A549 (cell line): Measurements from ENCODE around the gene AGBL4. TPM values are rescaled to one million over a fixed set of nuclear protein-coding genes. Genes with fewer than 3 reads are reported as not detected.

Experiments
- ATAC-seq, 2 experiments: fragments of 200-7000 bp in 1 of 2; fragments of >200 bp in 1 of 2; cut with Nextera tagmentation in 1 of 2; cut with Tn5 transposase in 1 of 2; 3 replicates each; pipeline versions ENCODE4 v1.8.0 to v1.9.1; 2018 to 2020; ENCODE audit warnings: mild to moderate bottlenecking in 1 of 2, moderate library complexity in 1 of 2
- CTCF ChIA-PET: fragments of 300-600 bp; sonication (Branson Sonifier 250); formaldehyde crosslinking; extraction: SDS; loops from one replicate; lab custom pipeline; 2021; ENCODE audit warnings: antibody characterized with exemption, inconsistent platforms; lab: Yijun Ruan, JAX
- POLR2A ChIA-PET: fragments of 350-600 bp; formaldehyde crosslinking; extraction: SDS; loops from one replicate; lab custom pipeline; 2021; ENCODE audit warnings: antibody characterized with exemption, inconsistent platforms; lab: Yijun Ruan, JAX
- DNase-seq, 2 experiments: peaks; one replicate each; pipeline versions ENCODE4 v3.0.0 to v3.0.0-alpha.2; 2011 to 2016; ENCODE audit warnings: low read depth in 1 of 2, low spot score in 1 of 2
- FAIRE-seq: peaks from 2 replicates; lab custom pipeline; 2011; peaks lifted over from hg19 to GRCh38; lab: Jason Lieb, UNC
- H3K27ac ChIP-seq, 2 experiments: fragments of >200 bp; sonication (Bioruptor Twin); formaldehyde crosslinking; 3 replicates each; pipeline ENCODE4 v1.5.1; 2016 to 2017
- H3K4me1 ChIP-seq: fragments of >200 bp; sonication (Bioruptor Twin); formaldehyde crosslinking; 3 replicates; pipeline ENCODE4 v1.6.1; 2016
- H3K4me2 ChIP-seq: fragments of >200 bp; sonication (Bioruptor Twin); formaldehyde crosslinking; 3 replicates; pipeline ENCODE4 v1.6.1; 2016
- H3K4me3 ChIP-seq: fragments of >200 bp; sonication (Bioruptor Twin); formaldehyde crosslinking; 3 replicates; pipeline ENCODE4 v1.5.1; 2016
- H3K9me3 ChIP-seq: fragments of >200 bp; sonication (Bioruptor Twin); formaldehyde crosslinking; 3 replicates; pipeline ENCODE4 v1.6.1; 2016
- BCL3 ChIP-seq: fragments of >200 bp; sonication (Bioruptor Twin); formaldehyde crosslinking; IDR thresholded peaks from 3 replicates; pipeline ENCODE4 v1.6.1; 2016
- BHLHE40 ChIP-seq: IDR thresholded peaks from 2 replicates; pipeline ENCODE4 v1.6.1; 2012; ENCODE audit warnings: low read depth, low read length, inconsistent platforms
- CBX2 ChIP-seq: fragments of 200-600 bp; sonication (generic); IDR thresholded peaks from 2 replicates; pipeline ENCODE4 v1.6.1; 2016; ENCODE audit warnings: low read depth, mild to moderate bottlenecking, borderline replicate concordance
- CBX8 ChIP-seq: fragments of 200-600 bp; sonication (generic); IDR thresholded peaks from 2 replicates; pipeline ENCODE4 v1.6.1; 2016
- CHD4 ChIP-seq: fragments of 200-600 bp; sonication (generic); IDR thresholded peaks from 2 replicates; pipeline ENCODE4 v1.6.1; 2016; ENCODE audit warnings: antibody characterized with exemption, mild to moderate bottlenecking, borderline replicate concordance
- EHF ChIP-seq: fragments of 250-450 bp; sonication (Bioruptor Pico); IDR thresholded peaks from 2 replicates; pipeline ENCODE4 v1.5.0; 2020; ENCODE audit warnings: mild to moderate bottlenecking
- ELK1 ChIP-seq: fragments of 150-350 bp; IDR thresholded peaks from 2 replicates; pipeline ENCODE4 v1.6.1; 2014; ENCODE audit warnings: low read depth, mild to moderate bottlenecking, low read length
- EP300 ChIP-seq, 2 experiments: fragments of >200 bp; sonication (Bioruptor Twin); formaldehyde crosslinking; IDR thresholded peaks; 2 replicates in 1 of 2; 3 replicates in 1 of 2; pipeline ENCODE4 v1.6.1; 2016 to 2017
- HOXB13 ChIP-seq: fragments of 250-450 bp; sonication (Bioruptor Pico); IDR thresholded peaks from 2 replicates; pipeline ENCODE4 v1.5.0; 2020; ENCODE audit warnings: low read depth, mild to moderate bottlenecking, moderate library complexity
- HOXB5 ChIP-seq: fragments of 250-450 bp; sonication (Bioruptor Pico); IDR thresholded peaks from 2 replicates; pipeline ENCODE4 v1.5.0; 2020; ENCODE audit warnings: mild to moderate bottlenecking, moderate library complexity
- JUN ChIP-seq, 2 experiments: fragments of >200 bp; sonication (Bioruptor Twin); formaldehyde crosslinking; IDR thresholded peaks; 2 replicates in 1 of 2; 3 replicates in 1 of 2; pipeline ENCODE4 v1.6.1; 2016 to 2017
- JUNB ChIP-seq: fragments of >200 bp; sonication (Bioruptor Twin); formaldehyde crosslinking; IDR thresholded peaks from 2 replicates; pipeline ENCODE4 v1.6.1; 2016
- KDM5A ChIP-seq: fragments of 200-600 bp; sonication (generic); IDR thresholded peaks from 2 replicates; pipeline ENCODE4 v1.6.1; 2016; ENCODE audit warnings: antibody characterized with exemption, mild to moderate bottlenecking
- MAX ChIP-seq: IDR thresholded peaks from 2 replicates; pipeline ENCODE4 v1.6.1; 2012
- NR3C1 ChIP-seq: fragments of >200 bp; sonication (Bioruptor Twin); formaldehyde crosslinking; IDR thresholded peaks from 3 replicates; pipeline ENCODE4 v1.6.1; 2017
- PHF8 ChIP-seq: fragments of 200-600 bp; sonication (generic); IDR thresholded peaks from 2 replicates; pipeline ENCODE4 v1.6.1; 2016; ENCODE audit warnings: low read depth, mild to moderate bottlenecking, antibody characterized with exemption, moderate library complexity, borderline replicate concordance
- POLR2AphosphoS2 ChIP-seq: conservative IDR thresholded peaks from 2 replicates; pipeline ENCODE4 v1.6.1; 2012; ENCODE audit warnings: low read length, improper control_type of control experiment, inconsistent platforms
- RARB ChIP-seq: fragments of 250-450 bp; sonication (Bioruptor Pico); IDR thresholded peaks from 2 replicates; pipeline ENCODE4 v1.8.0; 2021; ENCODE audit warnings: mild to moderate bottlenecking, moderate library complexity
- RCOR1 ChIP-seq: fragments of 150-350 bp; IDR thresholded peaks from 2 replicates; pipeline ENCODE4 v1.6.1; 2014; ENCODE audit warnings: antibody characterized with exemption, low read length, low read depth
- RNF2 ChIP-seq: fragments of 200-600 bp; sonication (generic); IDR thresholded peaks from 2 replicates; pipeline ENCODE4 v1.6.1; 2016; ENCODE audit warnings: low read depth, mild to moderate bottlenecking, antibody characterized with exemption, moderate library complexity, borderline replicate concordance
- SREBF2 ChIP-seq: fragments of 450-650 bp; IDR thresholded peaks from 2 replicates; pipeline ENCODE4 v1.6.1; 2014; ENCODE audit warnings: mild to moderate bottlenecking, moderate library complexity
- TP53 ChIP-seq: fragments of 250-450 bp; sonication (Bioruptor Pico); IDR thresholded peaks from 2 replicates; pipeline ENCODE4 v1.5.0; 2021; ENCODE audit warnings: mild to moderate bottlenecking, moderate library complexity
- ZNF302 ChIP-seq: fragments of 250-450 bp; sonication (Bioruptor Pico); IDR thresholded peaks from 2 replicates; pipeline ENCODE4 v1.9.0; 2021; ENCODE audit warnings: inconsistent platforms, mild to moderate bottlenecking, moderate library complexity
- WGBS: methylation state at CpG from one replicate; pipeline ENCODE4 v1.1.6; 2017; ENCODE audit errors: missing lambda C conversion rate; 5-methylcytosine and 5-hydroxymethylcytosine counted together
- polyA plus RNA-seq, 4 experiments: library from polyadenylated mRNA; depleted of rRNA in 3 of 4; stranded (reverse); fragments of >200 nt; fragmentation: RNase III in 1 of 4; extraction: RNeasy Plus Mini Kit Qiagen cat#74134 plus additional on column Dnase treatment in 1 of 4; gene quantifications; 2 replicates in 3 of 4; 3 replicates in 1 of 4; pipeline ENCODE4 v1.2.3, GENCODE V29; 2011 to 2017
- TF ChIP-seq, protein P1 (sequence below): fragments of 250-450 bp; sonication (Bioruptor Pico); IDR thresholded peaks from 2 replicates; pipeline ENCODE4 v1.5.0; 2020; ENCODE audit warnings: low read depth, mild to moderate bottlenecking, moderate library complexity

AGBL4 gene
- polyA plus RNA-seq, 2 of the 4 experiments (the other 2 are of a cell fraction) = not detected

GRCh38 chr1:48596046-48596445 lies 1427.7 kb downstream of the AGBL4 start:
- Histone ChIP-seq H3K4me1 (no peaks in the 10 kb centered on the region), H3K9me3 (no peaks in the 10 kb centered on the region), H3K4me2 (no peak overlapping the region), H3K4me3 (no peak overlapping the region), H3K27ac (no peak overlapping the region)
- 45% methylated on average over 2 of the region's 2 CpGs for WGBS
- FAIRE-seq = no peak
- CTCF ChIA-PET = interaction anchor here (1.0 to 1.9 kb wide), 3 partner anchors 19 to 221 kb away, joined by 3 to 7 read pairs (median 4); no protein-coding TSS in a partner anchor
- no peak for ATAC-seq
- DNase-seq = no peak
- no peak for TF ChIP-seq POLR2AphosphoS2
- POLR2A ChIA-PET = no interaction called here

- Histone ChIP-seq H3K4me2 (no peak overlapping the region), H3K9me3 (no peaks in the 10 kb centered on the region), H3K27ac (no peak overlapping the region), H3K4me1 (no peaks in the 10 kb centered on the region), H3K4me3 (no peak overlapping the region)
- POLR2A ChIA-PET = no interaction called here
- ATAC-seq (no peak), DNase-seq (no peak), FAIRE-seq (no peak)
- TF ChIP-seq CBX8 (no peak), ZNF302 (CRISPR knock-in tag) (no peak)
- 63% methylated on average over 3 of the region's 5 CpGs for WGBS
- CTCF ChIA-PET = interaction anchor here (1.0 to 1.9 kb wide), 3 partner anchors 19 to 222 kb away, joined by 3 to 7 read pairs (median 4); no protein-coding TSS in a partner anchor
Observed at GRCh38 chr1:48595613-48596012, 1428.1 kb downstream of the AGBL4 start.

DNA sequence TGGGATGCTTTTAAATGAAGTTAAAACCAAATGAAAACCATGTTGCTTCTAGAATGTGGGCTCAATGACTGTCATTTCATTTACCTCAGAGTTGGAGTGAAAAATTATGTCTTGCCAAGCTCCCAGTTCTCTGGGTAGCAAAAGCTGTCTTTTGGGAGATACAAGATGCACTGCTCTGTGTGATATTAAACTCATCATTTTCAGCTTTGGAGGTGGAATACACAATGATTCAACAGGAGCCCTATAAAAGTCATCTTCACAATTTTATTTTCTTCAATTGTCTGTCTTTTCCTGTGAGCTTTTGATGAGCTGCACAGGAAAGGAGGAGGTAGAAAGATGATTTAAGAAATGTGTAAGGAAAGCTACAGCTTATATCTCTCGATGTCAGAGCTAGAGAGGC lies 1431.4 kb downstream of the AGBL4 start:
- ChIA-PET POLR2A (no interaction called here), CTCF (interaction anchor here (1.0 to 1.2 kb wide), 2 partner anchors 12 kb away, joined by 3 read pairs; no protein-coding TSS in a partner anchor)
- no peak overlapping the region for H3K4me2 ChIP-seq
- ATAC-seq (no peak), DNase-seq (no peak), FAIRE-seq (no peak)
- no peaks in the 10 kb centered on the region for H3K9me3 ChIP-seq
- H3K4me3 ChIP-seq = no peak overlapping the region
- no peak overlapping the region for H3K27ac ChIP-seq
- 0% methylated on average over 1 of the region's 1 CpG for WGBS
- TF ChIP-seq KDM5A (no peak), EHF (CRISPR knock-in tag) (no peak), NR3C1 (no peak), JUN (IDR thresholded peaks at IDR 0.05) (no peak), JUNB (no peak), BHLHE40 (no peak), PHF8 (no peak), CHD4 (no peak), SREBF2 (no peak), BCL3 (no peak), EP300 (IDR thresholded peaks at IDR 0.05) (no peak), TP53 (CRISPR knock-in tag) (no peak), RCOR1 (no peak), RNF2 (no peak), HOXB5 (no peak), HOXB13 (CRISPR knock-in tag) (no peak), RARB (CRISPR knock-in tag) (no peak)
- H3K4me1 ChIP-seq = no peaks in the 10 kb centered on the region

DNA sequence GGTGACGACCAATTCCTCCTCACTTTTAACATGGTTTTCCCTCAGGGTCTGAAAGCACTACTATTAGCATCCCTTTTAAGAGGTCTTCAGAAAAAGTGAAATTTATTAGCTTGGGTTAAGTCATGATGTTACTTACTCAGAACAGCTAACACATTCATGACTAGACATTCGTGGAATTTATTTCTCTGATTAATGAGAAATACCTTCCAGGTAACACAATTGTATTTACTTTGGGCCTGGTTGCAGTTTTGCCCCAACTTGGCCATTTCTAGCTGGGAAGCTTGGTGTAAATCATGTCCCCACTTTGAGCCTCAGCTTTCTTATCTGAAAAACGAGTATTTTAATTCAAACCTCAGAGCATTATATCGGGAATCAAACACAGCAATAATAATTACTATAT lies 1432.6 kb downstream of the AGBL4 start:
- ChIA-PET CTCF (interaction anchor here (1.0 to 1.2 kb wide), 3 partner anchors 11 to 87 kb away, joined by 3 read pairs; no protein-coding TSS in a partner anchor), POLR2A (no interaction called here)
- Histone ChIP-seq H3K27ac (no peak overlapping the region), H3K9me3 (no peaks in the 10 kb centered on the region), H3K4me3 (no peak overlapping the region), H3K4me1 (no peaks in the 10 kb centered on the region), H3K4me2 (no peak overlapping the region)
- ATAC-seq = no peak
- TF ChIP-seq MAX (no peak), EHF (CRISPR knock-in tag) (no peak), ZNF302 (CRISPR knock-in tag) (no peak), CBX2 (no peak), ELK1 (no peak), HOXB5 (no peak), NR3C1 (no peak)
- TF ChIP-seq, protein P1, sequence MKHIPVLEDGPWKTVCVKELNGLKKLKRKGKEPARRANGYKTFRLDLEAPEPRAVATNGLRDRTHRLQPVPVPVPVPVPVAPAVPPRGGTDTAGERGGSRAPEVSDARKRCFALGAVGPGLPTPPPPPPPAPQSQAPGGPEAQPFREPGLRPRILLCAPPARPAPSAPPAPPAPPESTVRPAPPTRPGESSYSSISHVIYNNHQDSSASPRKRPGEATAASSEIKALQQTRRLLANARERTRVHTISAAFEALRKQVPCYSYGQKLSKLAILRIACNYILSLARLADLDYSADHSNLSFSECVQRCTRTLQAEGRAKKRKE (CRISPR knock-in tag) = no peak
- no peak for DNase-seq
- FAIRE-seq = no peak
- 6% methylated on average over 4 of the region's 4 CpGs for WGBS
